ENCODE data around the gene USP34.

Gene USP34

DNA sequence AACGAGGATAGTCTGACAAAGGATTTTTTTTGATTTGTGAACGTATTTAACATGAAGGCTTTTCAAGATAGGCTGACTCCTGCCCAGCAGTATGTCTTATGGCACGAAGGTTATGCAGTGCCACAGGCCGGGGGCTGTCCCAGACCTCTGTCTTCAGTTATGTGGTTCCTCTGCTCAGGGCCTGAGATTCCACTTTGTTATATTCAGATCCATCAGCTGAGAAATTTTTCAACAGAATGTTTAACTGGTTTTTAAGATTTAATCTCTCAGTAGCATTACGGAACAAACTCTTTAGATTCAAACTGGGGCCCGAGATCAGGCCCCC is 288.9 kb downstream of the USP34 start:
- Histone ChIP-seq H2BK5ac (ENCODE audit: low read depth, low read length, poor library complexity, severe bottlenecking) (no peak overlapping the region), H2AFZ (ENCODE audit: low read depth, low read length) (no peak overlapping the region), H3K23ac (ENCODE audit: low read length in 2 of 2) (no peak overlapping the region), H2BK12ac (ENCODE audit: low read length in 2 of 2) (no peak overlapping the region), H3K9ac (ENCODE audit: low read length) (peak overlapping the region; percentile 95), H3K4ac (ENCODE audit: low read depth in 1 of 2, low read length in 2 of 2) (no peak overlapping the region), H3K14ac (ENCODE audit: low read length in 2 of 2) (no peak overlapping the region), H2AK5ac (ENCODE audit: low read length, severe bottlenecking) (no peak overlapping the region), H3K4me1 (ENCODE audit: control insufficient read depth, insufficient read depth, low read depth, low read length) (peaks cover 27% of the 10 kb centered on the region), H4K91ac (ENCODE audit: low read length) (no peak overlapping the region), H2BK15ac (ENCODE audit: low read depth, poor library complexity, severe bottlenecking) (no peak overlapping the region), H4K8ac (ENCODE audit: low read length) (no peak overlapping the region), H3K27me3 (ENCODE audit: control insufficient read depth in 1 of 2, insufficient read depth in 1 of 2, low read length in 2 of 2) (no peaks in the 10 kb centered on the region), H2BK120ac (ENCODE audit: low read depth, low read length) (no peak overlapping the region), H3K27ac (ENCODE audit: low read length, poor library complexity, severe bottlenecking) (no peak overlapping the region), H3K4me2 (ENCODE audit: low read length, poor library complexity, severe bottlenecking) (no peak overlapping the region), H3K79me1 (replicated peaks; ENCODE audit: low read length, poor library complexity, severe bottlenecking) (peaks cover 33% of the 10 kb centered on the region), H3K18ac (ENCODE audit: low read depth in 1 of 2, low read length in 2 of 2) (no peak overlapping the region), H3K4me3 (ENCODE audit: insufficient read depth in 1 of 2, low read depth in 1 of 2, low read length in 2 of 2) (peak overlapping the region in 1 of 2 experiments; percentile 68), H3K9me3 (ENCODE audit: control insufficient read depth, low read length) (no peaks in the 10 kb centered on the region), H3K36me3 (ENCODE audit: control insufficient read depth in 1 of 2, insufficient read depth in 2 of 2, low read depth in 1 of 2, low read length in 2 of 2) (peaks cover 33 to 74% of the 10 kb centered on the region in 2 experiments)
- no peak for DNase-seq
- WGBS = 94% methylated on average over 6 of the region's 6 CpGs

DNA sequence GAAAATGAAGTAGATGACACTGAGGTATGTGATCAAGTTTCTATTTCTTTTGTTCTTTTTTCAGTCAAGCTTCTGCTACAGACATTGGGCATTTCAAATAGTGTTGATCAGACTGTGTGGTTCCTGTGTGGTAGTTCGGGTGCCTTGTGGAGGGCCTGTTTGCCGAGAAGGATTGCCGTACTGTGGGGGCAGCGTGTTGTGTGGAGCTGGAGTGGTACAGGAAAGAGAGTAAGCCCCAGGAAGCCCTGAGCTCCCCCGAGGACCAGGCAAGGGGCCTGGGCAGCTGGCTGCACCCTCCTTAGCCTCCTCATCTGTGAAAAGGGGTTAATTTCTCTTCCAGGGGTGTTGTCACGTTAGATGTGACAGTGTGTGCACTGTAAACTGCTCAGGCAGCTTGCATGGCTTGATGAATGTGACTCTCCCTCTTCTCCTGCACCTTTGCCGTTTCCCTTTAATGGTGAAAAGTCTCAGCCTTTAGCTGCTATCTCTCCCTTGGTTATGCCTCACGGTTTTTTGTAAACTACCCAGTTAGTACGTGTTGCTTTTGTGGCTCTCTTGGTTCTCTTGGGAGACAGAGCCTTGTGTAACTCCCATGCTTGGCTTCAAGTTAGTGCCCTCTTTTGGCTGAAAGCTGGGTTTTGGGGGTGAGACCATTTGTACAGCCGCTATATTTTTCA is 289.4 kb downstream of the USP34 start:
- no peak overlapping the region for H2AK5ac ChIP-seq (ENCODE audit: low read length, severe bottlenecking)
- no peak overlapping the region for H4K91ac ChIP-seq (ENCODE audit: low read length)
- H3K4me3 ChIP-seq (ENCODE audit: insufficient read depth in 1 of 2, low read depth in 1 of 2, low read length in 2 of 2) = peak overlapping the region in 1 of 2 experiments; percentile 68
- no peak for DNase-seq
- no peaks in the 10 kb centered on the region for H3K9me3 ChIP-seq (ENCODE audit: control insufficient read depth, low read length)
- no peak overlapping the region for H3K23ac ChIP-seq (ENCODE audit: low read length in 2 of 2)
- H4K8ac ChIP-seq (ENCODE audit: low read length) = no peak overlapping the region
- no peak overlapping the region for H2BK120ac ChIP-seq (ENCODE audit: low read depth, low read length)
- 86% methylated on average over 10 of the region's 10 CpGs for WGBS
- H2BK12ac ChIP-seq (ENCODE audit: low read length in 2 of 2) = no peak overlapping the region
- H3K14ac ChIP-seq (ENCODE audit: low read length in 2 of 2) = no peak overlapping the region
- H2BK15ac ChIP-seq (ENCODE audit: low read depth, poor library complexity, severe bottlenecking) = no peak overlapping the region
- H3K4ac ChIP-seq (ENCODE audit: low read depth in 1 of 2, low read length in 2 of 2) = no peak overlapping the region
- H2AFZ ChIP-seq (ENCODE audit: low read depth, low read length) = no peak overlapping the region
- H3K27ac ChIP-seq (ENCODE audit: low read length, poor library complexity, severe bottlenecking) = no peak overlapping the region
- peak overlapping the region; percentile 95 for H3K9ac ChIP-seq (ENCODE audit: low read length)
- H3K27me3 ChIP-seq (ENCODE audit: control insufficient read depth in 1 of 2, insufficient read depth in 1 of 2, low read length in 2 of 2) = no peaks in the 10 kb centered on the region
- no peak overlapping the region for H3K4me2 ChIP-seq (ENCODE audit: low read length, poor library complexity, severe bottlenecking)
- H3K4me1 ChIP-seq (ENCODE audit: control insufficient read depth, insufficient read depth, low read depth, low read length) = peaks cover 29% of the 10 kb centered on the region
- H3K36me3 ChIP-seq (ENCODE audit: control insufficient read depth in 1 of 2, insufficient read depth in 2 of 2, low read depth in 1 of 2, low read length in 2 of 2) = peaks cover 32 to 69% of the 10 kb centered on the region in 2 experiments
- no peak overlapping the region for H2BK5ac ChIP-seq (ENCODE audit: low read depth, low read length, poor library complexity, severe bottlenecking)
- peaks cover 33% of the 10 kb centered on the region for H3K79me1 ChIP-seq (replicated peaks; ENCODE audit: low read length, poor library complexity, severe bottlenecking)
- peak overlapping the region in 1 of 2 experiments; percentile 14 for H3K18ac ChIP-seq (ENCODE audit: low read depth in 1 of 2, low read length in 2 of 2)

DNA sequence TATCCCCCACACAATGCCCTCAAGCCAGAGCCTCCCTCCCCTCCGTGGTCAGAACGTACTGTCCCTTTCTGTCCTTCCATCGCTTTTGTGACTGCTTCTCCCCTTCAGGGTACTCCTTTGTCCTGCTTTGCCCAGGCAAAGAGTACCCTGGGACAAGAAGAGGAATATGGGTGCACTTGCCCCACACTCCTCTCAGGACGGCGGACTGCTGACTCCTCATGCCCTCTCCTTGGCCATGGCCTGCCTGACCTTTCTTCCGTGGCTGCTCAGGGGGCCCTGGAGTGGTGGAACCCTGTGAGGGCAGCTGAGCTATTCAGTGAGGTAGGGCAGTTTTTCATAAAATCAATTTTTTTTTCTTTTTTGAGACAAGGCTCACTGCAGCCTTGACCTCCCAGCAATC is 290.2 kb downstream of the USP34 start:
- H4K91ac ChIP-seq (ENCODE audit: low read length) = no peak overlapping the region
- peak overlapping the region; percentile 1 for H2AK5ac ChIP-seq (ENCODE audit: low read length, severe bottlenecking)
- peak overlapping the region; percentile 95 for H3K9ac ChIP-seq (ENCODE audit: low read length)
- no peak overlapping the region for H2BK5ac ChIP-seq (ENCODE audit: low read depth, low read length, poor library complexity, severe bottlenecking)
- peaks cover 29% of the 10 kb centered on the region for H3K4me1 ChIP-seq (ENCODE audit: control insufficient read depth, insufficient read depth, low read depth, low read length)
- no peak overlapping the region for H4K8ac ChIP-seq (ENCODE audit: low read length)
- peak overlapping the region in 1 of 2 experiments; percentile 0 for H3K4ac ChIP-seq (ENCODE audit: low read depth in 1 of 2, low read length in 2 of 2)
- H2BK15ac ChIP-seq (ENCODE audit: low read depth, poor library complexity, severe bottlenecking) = no peak overlapping the region
- peak overlapping the region in 1 of 2 experiments; percentile 1 for H3K23ac ChIP-seq (ENCODE audit: low read length in 2 of 2)
- H3K14ac ChIP-seq (ENCODE audit: low read length in 2 of 2) = peak overlapping the region in 1 of 2 experiments; percentile 46
- H2BK12ac ChIP-seq (ENCODE audit: low read length in 2 of 2) = peak overlapping the region in 1 of 2 experiments; percentile 38
- peaks cover 32 to 61% of the 10 kb centered on the region in 2 experiments for H3K36me3 ChIP-seq (ENCODE audit: control insufficient read depth in 1 of 2, insufficient read depth in 2 of 2, low read depth in 1 of 2, low read length in 2 of 2)
- H3K79me1 ChIP-seq (replicated peaks; ENCODE audit: low read length, poor library complexity, severe bottlenecking) = peaks cover 33% of the 10 kb centered on the region
- H3K9me3 ChIP-seq (ENCODE audit: control insufficient read depth, low read length) = no peaks in the 10 kb centered on the region
- H2BK120ac ChIP-seq (ENCODE audit: low read depth, low read length) = no peak overlapping the region
- H3K4me3 ChIP-seq (ENCODE audit: insufficient read depth in 1 of 2, low read depth in 1 of 2, low read length in 2 of 2) = peak overlapping the region in 1 of 2 experiments; percentile 79
- H3K18ac ChIP-seq (ENCODE audit: low read depth in 1 of 2, low read length in 2 of 2) = peak overlapping the region; percentile 14 to 50
- no peak for DNase-seq
- H3K4me2 ChIP-seq (ENCODE audit: low read length, poor library complexity, severe bottlenecking) = no peak overlapping the region
- H3K27me3 ChIP-seq (ENCODE audit: control insufficient read depth in 1 of 2, insufficient read depth in 1 of 2, low read length in 2 of 2) = no peaks in the 10 kb centered on the region
- WGBS = 98% methylated on average over 5 of the region's 6 CpGs
- H3K27ac ChIP-seq (ENCODE audit: low read length, poor library complexity, severe bottlenecking) = no peak overlapping the region
- no peak overlapping the region for H2AFZ ChIP-seq (ENCODE audit: low read depth, low read length)

DNA sequence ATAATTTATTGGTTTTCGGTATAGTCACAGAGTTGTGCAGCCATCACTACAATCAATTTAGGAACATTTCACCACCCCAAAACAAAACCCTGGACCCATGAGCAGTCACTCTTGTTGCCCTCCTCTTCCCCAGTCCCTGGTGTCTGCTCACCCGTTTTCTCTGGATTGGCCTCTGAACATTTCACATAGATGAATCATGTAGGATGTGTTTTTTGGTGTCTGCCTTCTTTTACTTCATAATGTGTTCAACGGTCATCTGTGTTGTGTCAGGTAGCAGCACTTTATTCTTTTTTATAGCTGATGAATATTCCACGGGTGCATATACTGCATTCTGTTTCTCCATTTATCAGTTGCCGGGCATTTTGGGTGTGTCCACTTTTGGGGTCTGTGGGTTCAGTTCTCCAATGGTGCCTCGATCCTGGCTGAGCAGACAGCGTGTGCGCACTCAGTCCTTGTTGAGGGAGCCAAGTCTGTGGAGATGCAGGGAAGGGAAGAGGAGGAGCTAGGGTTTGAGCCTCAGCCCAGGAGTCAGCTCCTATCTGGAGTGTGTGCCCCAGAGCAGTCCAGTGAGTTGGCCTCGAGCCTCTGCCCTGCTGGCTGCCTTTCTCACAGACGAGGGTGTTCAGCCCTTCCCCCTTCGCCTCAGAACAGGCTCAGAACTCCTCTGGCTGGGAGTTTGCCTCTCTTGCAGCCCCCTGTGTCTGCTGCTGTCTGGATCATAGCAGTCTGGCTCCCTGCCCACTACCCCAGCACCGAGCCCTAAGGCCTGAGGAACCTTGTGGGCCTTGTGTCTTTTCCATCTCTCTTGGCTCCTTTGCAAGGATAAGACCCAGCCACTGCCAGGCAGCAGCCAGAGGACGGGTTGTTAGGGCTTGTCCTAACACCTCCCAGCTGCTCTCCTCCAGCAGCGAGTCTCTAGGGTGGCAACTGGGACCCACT is 290.9 kb downstream of the USP34 start:
- Histone ChIP-seq H2BK12ac (ENCODE audit: low read length in 2 of 2) (peak overlapping the region in 1 of 2 experiments; percentile 75), H3K4ac (ENCODE audit: low read depth in 1 of 2, low read length in 2 of 2) (peak overlapping the region; percentile 15 to 73), H3K23ac (ENCODE audit: low read length in 2 of 2) (peak overlapping the region in 1 of 2 experiments; percentile 1), H3K4me3 (ENCODE audit: insufficient read depth in 1 of 2, low read depth in 1 of 2, low read length in 2 of 2) (peak overlapping the region in 1 of 2 experiments; percentile 79), H3K27ac (ENCODE audit: low read length, poor library complexity, severe bottlenecking) (peak overlapping the region; percentile 37), H3K9me3 (ENCODE audit: control insufficient read depth, low read length) (no peaks in the 10 kb centered on the region), H2BK15ac (ENCODE audit: low read depth, poor library complexity, severe bottlenecking) (peak overlapping the region; percentile 12), H4K91ac (ENCODE audit: low read length) (peak overlapping the region; percentile 78), H3K36me3 (ENCODE audit: control insufficient read depth in 1 of 2, insufficient read depth in 2 of 2, low read depth in 1 of 2, low read length in 2 of 2) (peaks cover 27 to 54% of the 10 kb centered on the region in 2 experiments), H3K18ac (ENCODE audit: low read depth in 1 of 2, low read length in 2 of 2) (peak overlapping the region; percentile 44 to 50), H3K79me1 (replicated peaks; ENCODE audit: low read length, poor library complexity, severe bottlenecking) (peaks cover 28% of the 10 kb centered on the region), H2BK120ac (ENCODE audit: low read depth, low read length) (no peak overlapping the region), H3K9ac (ENCODE audit: low read length) (peak overlapping the region; percentile 95), H2BK5ac (ENCODE audit: low read depth, low read length, poor library complexity, severe bottlenecking) (no peak overlapping the region), H4K8ac (ENCODE audit: low read length) (peak overlapping the region; percentile 10), H3K14ac (ENCODE audit: low read length in 2 of 2) (peak overlapping the region in 1 of 2 experiments; percentile 5), H2AK5ac (ENCODE audit: low read length, severe bottlenecking) (peak overlapping the region; percentile 62), H3K4me2 (ENCODE audit: low read length, poor library complexity, severe bottlenecking) (peak overlapping the region; percentile 20), H3K27me3 (ENCODE audit: control insufficient read depth in 1 of 2, insufficient read depth in 1 of 2, low read length in 2 of 2) (no peaks in the 10 kb centered on the region), H3K4me1 (ENCODE audit: control insufficient read depth, insufficient read depth, low read depth, low read length) (peaks cover 29% of the 10 kb centered on the region), H2AFZ (ENCODE audit: low read depth, low read length) (no peak overlapping the region)
- WGBS = 75% methylated on average over 13 of the region's 14 CpGs
- peak; percentile 64 for DNase-seq

All from mesenchymal stem cell (in vitro differentiated cells and primary cell).